NCI-H460 (cell line): ENCODE data around the gene MEGF6. TPM values are rescaled to one million over a fixed set of nuclear protein-coding genes. Genes with fewer than 3 reads are reported as not detected.

Experiments used
- DNase-seq: peaks from one replicate; pipeline ENCODE4 v3.0.0-alpha.2; 2016; ENCODE audit warnings: low read depth; ENCODE audit errors: extremely low read depth
- total RNA-seq: library from RNA; depleted of rRNA; stranded (reverse); fragments of >200 nt; shearing (Covaris generic); gene quantifications from 2 replicates; pipeline ENCODE4 v1.2.3, GENCODE V29; 2014

Gene MEGF6
- total RNA-seq, 1 experiment from 2014 or later: 5.7 TPM

DNA sequence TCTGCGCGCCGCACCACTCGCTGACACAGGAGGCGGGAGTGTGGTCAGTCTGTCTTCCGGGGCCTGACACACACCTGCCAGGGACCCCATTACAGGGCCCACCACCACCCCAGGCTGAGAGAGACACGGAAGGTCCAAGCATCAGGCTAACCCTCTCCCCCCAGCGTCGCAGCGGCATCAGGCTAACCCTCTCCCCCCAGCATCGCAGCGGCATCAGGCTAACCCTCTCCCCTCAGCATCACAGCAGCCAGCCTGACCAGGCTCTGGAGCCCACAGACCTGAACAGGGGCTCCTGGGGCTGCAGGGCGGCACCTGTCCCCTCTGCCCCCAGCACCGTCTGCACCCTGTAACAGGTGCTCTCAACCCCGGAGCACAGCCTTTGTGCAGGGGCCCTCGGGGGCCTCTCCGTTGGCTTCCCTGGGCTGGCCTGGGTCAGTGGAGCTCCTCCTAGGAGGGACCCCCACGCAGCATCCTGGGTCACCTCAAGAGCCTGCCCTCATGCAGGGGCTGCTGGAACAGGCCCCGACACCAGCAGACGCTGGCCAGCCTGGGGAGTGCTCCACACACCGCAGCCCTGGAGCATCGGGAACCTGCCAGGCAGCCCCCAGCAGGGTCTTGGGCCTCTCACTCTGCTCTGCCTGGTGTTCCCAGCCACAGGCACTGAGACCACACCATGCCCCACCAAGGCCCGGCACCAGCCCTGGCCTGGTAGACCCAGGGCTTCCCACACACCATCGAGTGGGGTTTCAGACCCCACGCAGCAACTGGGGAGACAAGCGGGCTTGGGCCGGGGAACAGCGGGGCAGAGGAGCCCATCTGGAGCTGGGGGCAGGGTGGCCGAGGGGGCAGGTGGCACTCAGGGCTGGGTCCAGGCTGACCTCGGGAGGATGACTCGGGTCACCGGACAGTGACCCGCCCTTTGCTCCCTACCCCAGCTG, 67.0 kb downstream of the MEGF6 start:
- no peak for DNase-seq

DNA sequence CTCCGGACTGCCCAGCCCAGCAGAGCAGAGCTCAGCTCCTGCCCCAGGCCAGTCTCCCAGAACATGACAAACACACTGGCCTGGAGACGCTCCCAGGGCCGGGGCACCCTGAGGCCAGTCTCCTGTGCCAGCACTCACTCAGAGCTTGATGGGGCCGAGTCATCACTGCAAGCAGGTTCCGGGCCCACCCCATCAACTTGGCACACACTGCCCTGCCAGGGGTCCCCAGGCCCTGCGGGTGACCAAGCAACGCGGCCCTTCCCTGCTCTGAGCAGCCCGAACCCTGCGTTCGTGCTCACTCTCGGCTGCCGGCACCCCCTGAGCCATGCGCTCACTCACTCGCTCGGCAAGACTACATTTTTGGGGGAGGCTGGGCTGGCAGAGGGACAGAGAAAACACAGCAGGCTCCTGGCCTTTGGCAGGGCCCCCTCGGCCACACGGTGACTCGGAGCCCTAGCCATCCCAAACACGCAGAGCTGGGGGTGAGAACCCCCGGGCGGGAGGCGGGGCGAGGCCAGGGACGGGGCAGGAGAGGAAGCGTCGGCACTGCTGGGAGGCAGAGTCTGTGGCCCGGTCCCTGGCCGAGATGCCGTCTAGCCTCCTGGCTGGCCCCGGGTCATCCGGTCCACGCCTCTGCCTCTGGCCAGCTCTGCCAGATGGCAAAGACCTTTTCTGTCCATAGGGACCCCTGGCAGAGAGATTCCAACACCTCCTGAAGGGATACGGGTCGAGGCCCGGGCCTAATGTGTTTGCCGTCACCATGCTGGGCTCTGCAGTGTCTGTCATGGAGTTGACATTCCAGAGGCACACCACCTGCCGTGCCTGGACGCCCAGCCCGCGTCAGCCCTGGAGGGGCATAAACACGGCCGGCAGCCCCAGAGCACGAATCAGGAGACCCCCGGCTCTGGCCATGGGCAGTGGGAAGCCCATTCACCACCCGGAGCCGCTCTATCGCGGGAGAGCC, 68.0 kb downstream of the MEGF6 start:
- peak; percentile 46 for DNase-seq

DNA sequence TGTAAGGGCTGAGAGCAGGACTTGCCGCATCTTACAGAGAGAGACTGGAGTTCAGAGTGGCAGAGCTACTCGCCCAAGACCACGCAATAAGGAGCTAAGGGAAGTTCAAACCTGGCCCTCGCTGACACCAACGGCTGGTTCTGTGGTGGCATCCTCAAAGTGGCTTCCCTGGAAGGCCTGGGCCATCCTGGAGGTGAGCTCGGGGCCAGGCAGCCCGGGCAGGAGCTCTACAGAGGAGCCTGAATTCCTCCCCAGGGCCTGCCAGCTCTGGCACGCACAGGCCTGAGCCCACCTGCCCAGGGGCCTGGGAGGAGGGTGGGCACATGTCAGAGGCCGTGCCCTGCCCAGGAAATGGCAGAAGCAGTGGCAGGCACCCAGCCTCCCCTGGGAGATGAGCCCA, 68.6 kb downstream of the MEGF6 start:
- DNase-seq: no peak

DNA sequence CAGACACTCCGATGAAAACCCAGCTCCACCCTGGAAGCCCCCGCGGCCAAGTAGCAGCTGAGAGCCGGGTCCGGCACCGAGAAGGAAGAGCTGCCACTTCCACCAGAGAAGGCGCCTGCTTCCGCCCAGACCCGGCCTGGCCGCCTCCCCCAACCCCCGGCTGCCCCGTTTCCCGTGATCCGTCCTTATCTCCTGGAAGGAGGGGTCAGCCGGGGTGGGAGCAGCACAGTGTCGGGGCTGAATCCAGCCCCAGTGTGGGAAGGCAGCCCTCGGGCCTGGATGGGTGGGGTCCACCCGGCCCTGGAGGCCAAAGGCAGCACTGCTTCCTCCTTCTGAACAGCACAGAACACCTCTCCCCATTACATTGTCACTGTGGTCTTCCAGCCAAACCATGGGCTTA, 69.4 kb downstream of the MEGF6 start:
- DNase-seq: no peak

DNA sequence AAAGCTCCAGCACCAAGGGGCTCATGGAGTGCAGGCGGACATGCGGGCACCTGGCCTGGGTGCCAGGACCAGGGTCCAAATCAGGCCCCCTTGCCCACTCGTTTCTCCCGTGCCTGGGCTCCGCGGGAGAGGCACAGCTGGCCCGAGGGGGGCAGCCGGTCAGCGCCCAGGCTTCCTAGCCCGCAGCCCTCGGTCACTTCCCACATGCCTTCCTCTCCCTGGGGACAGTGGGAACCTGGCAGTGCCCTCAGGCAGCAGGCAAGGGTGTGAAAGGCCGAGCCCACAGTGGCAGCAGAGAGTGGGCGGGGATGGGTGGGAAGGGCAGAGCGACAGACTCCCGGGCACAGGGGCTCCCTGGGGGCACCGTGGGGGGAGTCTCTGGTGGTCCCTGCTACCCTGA, 69.8 kb downstream of the MEGF6 start:
- no peak for DNase-seq

DNA sequence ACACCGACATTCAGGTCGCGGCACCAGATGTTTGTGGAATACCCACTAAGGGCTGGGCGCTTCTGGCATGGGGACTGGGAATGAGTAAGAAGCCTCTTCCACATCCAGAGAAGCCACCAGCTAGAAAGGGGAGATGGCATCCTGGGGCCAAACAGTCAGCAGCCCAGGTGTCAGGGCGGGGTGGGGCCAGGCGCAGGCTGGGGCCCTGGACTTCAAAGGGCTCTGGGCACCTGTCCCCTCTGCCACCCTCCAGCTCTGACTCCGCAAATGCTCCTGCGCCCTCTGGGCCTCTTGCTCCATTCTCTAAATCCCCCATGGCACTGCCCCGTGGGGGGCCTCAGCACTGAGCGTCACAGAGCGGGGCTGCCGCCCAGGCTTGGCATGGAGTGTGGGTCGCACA, 70.4 kb downstream of the MEGF6 start:
- DNase-seq: no peak

DNA sequence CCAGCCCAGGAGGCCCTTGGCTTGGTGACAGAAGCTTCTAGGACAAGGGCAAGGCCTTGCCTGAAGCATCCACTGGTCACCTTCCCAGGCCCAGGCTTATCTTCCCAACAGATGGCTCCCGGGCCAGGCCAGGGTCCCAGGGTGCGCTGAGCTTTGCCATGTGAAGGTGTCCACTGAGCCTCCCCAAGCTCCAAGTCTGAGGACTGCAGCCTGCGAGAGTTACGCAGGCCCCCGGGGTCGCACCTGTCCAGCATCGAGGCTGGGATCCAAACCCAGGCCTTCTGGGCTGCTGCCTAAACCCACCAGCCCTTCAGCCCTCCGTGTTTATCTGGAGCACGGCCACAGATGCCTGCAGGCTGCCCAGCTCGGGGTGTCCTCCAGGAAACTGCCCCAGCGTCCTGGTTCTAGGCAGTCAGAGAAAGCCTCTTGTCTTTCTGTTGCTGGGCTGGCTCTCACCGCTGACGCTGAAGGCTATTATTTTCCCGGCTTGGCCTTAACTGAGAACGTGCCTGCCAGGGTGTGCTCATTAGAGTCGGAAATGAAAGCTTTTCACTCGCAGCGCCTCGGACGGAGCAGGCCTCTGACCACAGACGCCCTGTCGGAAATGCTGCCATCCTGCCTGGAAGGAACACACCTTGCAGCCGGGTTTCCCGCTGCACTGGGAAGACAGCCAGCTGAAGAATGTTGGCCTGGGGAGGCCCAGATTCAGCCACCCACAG, 71.4 kb downstream of the MEGF6 start:
- no peak for DNase-seq

DNA sequence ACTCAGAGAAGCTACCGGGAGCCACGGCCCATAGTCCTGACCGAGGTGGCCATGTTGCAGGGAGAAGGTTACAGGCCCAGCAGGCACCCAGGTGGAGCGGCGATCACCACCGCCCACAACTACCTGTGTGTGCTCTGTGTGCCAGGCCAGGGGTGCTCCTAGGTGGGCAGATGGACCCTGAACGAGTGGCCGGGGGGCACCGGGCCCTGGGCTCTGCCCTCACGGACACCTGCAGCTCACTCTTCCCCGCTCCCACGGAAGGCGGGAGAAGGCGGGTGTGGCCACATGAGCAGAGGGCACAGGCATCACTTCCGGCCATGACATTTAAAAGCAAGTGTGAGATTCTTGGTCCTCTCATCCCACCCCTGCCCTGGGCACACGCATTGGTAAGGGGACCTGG, 73.9 kb downstream of the MEGF6 start:
- DNase-seq: no peak

DNA sequence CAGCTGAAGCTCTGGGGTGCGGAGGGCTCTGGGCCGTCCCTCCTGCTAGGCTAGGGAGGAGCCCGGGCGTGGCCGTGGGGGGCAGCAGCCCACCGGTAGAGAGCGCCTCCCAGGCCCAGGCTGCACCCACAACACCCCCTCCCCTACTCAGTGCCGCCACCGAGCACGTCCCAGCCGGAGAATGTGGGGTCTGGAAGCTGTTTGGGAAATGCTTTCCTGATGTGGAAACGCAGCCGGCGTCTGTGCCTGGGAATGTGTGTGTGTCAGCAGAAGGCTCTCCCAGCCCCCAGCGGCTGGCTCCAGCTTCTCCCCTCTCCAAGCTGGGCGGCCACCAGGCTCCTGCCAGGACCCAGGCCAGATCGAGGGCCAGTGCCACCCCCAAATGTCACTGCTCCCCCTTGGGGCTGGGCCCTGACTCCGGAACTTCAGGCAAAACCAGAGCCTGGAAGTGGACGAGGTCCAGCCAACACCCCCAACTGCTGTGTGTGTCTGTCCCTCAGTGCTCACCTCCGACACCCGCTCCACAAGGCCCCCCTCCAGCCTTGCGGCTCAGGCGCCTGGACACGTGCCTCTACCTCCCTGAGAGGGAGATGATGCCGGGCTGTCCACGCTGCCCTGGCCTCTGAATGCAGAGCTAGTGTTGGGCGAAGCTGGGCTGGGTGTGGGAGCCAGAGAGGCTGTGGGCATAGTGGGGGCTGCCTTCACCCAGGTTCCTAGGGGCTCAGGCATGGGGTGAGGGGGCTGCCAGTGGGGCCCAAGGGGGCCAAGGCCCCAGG, 74.7 kb downstream of the MEGF6 start:
- no peak for DNase-seq

DNA sequence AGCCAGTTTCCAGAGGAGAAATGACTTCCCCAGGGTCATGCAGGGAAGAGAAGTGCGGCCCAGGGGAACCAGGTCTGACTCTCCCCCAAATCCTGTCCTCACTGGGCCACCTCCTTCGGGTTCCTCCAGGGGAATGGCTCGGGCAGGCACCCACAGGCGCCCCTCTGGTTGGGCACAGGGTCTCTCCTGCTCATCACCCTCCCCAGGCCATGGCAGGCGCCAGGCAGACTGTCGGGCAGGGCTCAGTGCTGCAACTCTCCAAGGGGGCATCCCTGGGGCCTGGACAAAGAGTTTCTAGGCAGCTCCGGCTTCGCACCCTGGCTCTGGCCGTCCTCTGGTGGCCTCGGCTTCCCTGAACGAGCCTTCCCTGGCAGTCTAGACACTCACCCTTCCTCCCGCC, 75.6 kb downstream of the MEGF6 start:
- DNase-seq: no peak

DNA sequence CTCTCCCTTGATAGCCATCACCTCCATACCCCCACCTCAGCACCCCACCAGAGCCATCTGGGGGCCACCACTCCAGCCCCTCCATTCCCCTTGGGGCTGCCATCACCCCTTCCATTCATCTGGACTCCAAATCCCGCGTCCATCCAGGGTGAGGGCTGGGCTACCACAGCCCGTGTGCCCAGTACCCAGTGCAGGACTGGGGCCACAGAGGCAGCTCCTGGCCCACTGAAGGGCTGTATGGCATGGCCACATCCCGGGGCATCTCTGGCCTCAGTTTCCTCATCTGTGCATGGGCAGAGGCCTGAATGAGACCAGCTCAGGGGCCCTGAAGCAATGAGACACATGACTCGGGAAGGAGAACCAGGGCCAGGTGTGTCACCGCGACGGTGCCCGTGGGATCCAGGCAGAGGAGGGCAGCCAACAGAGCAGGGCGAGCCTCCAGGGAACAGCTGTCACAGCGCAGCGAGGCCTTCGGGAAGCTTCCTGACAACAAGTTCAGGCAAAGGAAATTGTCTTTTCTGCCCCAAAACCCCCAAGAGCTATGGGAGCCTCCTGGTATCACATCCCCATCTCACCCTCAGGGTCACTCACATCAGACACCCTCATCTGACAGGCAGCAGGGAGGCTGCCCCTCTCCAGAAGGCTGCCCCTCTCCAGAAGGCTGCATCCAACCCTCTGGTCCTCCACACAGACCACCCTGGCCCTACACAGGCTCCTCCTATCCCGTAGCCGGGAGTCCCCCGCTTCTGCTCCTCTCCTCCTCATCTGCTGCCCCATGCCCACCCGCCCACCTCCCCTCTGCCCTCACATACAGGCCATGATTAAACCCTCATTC, 76.3 kb downstream of the MEGF6 start:
- no peak for DNase-seq

DNA sequence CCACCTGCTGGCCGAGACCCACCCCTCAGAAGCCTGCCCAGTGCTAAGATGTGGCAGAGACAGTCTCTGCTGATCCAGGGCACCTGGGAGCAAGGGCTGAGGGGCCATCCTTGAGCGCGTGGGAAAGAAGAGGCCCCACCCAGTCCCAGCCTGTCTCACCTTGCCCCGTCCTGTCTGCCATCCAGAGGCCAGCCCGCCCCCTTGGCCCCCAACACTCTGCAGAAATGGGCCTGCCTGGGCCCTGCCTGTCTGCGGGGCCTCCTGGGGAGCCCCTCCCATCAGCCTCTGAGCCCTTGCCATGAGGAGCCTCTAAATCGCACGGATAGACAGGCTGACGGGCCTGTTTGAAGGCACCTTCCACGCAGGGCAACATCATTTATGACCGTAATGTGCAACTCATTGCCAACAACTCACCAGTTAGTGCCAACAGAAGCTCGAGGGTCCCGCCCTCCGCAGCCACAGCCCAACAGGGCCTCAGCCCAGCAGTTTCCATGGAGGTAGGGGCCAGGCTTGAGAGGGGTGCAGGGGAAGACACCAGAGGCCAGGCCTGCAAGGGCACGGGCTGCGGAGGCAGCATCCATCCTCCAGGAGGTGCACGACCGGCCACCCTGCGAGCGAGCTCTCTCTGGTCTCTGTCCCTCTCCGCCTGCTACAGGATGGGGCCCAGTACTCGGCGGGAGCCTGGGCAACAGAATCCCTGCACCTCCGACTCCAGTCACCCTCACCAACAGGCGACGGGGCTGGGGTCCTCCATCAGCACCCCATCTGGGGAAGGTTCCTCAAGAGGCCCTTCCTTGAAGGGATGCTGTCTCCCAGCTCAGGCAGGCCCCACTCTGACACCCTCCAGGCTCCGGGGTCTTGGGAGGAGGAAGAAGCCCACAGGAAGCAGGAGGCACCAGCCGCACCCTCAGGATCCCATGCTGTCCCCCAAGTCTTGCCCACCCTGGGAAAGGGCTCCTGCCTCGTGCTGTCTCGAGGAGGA, 78.0 kb downstream of the MEGF6 start:
- DNase-seq: no peak

DNA sequence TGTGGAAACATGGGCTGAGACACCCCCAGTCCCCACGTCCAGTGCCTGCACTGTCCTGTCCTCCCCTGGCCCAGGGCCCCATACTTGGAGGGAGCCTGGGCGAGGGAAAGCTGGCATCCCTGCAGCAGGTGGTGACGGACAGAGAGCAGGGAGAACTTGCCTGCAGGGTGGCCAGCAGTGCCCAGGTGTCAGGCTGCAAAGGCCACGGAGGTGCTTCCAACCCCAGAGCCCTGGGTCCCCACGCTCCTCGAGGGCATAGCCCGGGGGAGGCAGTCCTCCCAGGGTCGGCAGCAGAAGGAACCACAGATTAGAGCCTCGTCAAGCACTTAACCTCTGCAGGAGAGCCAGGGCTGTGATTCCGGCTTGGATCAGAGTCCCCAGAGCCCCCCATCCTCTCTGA, 79.4 kb downstream of the MEGF6 start:
- DNase-seq: no peak

DNA sequence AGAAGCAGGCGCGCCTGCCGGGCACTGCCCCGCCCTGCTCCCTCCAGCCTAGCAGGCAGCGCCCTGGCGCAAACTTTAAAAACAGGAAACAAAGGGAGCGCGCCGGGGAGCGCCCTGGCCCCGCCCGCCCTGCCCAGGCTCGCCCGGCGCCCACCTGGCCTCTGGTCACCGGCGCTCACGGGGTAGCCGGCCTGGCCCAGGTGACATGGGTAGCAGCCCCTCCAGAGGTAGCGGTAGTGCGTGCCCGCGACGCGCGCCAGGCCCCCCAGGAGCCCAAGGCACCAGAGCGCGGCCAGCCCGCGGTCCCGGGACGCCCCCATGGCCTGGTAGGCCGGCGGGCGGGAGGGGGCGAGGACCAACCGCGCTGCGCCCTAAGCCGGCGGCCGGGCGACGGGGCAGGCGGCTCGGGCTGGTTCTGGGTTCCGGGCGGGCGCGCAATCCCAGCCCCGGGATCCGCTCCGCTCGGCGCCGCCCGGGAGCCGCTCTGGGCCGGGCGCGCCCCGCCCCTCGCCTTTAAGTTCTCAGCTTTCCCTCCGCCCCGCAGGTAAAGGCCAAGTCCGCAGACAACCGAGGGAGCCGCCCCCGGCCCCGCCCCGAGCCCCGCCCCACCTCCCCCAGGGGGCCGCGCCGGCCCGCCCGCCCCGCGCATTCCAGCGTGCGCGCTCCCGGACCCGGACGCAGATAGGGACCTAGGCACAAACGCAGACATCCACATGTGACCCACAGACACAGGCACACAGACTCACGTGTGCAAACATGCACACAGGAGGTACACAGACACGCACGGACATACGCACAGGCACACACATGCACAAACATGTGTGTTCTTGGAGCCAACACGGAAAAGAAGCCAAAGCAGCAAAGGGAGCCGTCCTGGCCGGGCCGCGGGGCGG, 80.1 kb downstream of the MEGF6 start:
- peak; percentile 67 for DNase-seq

DNA sequence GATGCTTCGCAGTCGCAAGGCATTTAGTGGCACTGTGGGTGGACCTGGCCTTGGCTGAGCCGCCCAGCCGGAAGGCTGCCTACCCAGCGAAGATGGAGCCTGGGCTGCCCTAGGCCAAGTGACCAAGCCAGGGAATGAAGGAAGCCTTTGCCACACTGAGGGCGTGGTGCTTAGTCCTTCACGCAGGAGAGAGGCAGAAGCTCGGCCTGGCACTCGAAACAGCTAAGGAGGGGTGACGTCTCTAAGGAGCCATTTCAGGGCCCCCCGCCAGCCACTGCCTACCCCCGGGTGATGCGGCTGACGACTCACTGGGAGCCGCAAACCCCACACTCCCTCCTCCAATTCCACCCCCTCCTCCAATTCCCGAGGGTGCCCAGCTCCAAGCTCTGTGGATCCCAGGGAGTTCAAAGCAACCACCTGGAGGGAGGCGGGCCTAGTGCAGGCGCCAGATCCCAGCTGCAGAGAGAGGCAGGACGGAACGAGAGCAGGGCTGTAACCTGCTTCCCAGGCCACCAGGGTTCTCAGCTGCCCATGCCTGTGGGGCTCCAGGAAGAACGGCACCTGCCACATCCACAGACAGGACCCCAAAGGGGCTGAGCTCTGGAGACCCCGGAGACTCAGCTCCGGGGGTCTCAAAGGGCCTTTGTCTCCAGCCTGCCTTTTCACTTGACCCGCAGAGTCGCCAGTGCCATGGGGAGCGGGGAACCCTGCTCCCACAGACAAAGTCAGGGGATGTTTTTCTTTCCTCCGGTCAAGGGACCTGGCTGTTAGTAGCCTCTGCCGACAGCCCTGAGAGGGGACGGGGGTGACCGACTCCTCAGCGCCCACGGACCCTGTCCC, 81.0 kb downstream of the MEGF6 start:
- no peak for DNase-seq

DNA sequence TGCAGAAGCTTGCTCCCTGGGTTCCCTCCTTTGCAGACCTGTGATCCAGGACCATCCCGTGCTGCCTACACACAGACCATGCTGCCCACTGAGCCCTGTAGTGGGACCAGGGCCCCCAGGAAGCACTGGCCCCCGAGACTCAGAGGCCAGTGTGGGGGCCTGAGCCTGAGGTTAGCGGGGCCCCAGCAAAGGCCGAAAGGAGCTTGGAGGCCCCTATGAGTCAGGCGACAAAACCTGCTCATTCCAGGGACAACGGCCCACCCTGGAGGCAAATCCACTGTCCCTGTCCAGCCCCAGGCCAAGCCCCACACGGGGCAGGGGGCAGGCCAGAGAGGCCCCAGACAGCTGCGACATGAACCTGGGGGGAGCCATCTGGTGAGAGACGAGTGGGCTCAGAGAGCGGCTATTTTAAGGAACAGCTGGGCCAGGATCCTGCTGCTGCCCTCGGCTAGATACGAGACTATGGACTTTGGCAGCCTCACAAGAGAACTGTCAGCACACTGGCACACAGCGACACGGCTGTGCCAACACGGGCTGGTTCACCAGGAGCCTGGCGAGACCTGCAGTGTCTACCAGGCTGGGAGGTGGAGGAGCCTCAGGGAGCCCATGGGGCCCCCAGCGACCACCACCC, 82.1 kb downstream of the MEGF6 start:
- no peak for DNase-seq
